ENCODE measurements around the gene CPED1.
"Not testable (repeated sequence)": the region's sequence is repeated elsewhere in the genome, so short reads cannot be mapped to it uniquely, and the experiment has no call there.

CPED1 gene

GRCh38 chr7:121313793-121314676 is 325.5 kb downstream of the CPED1 start:
- H3K4me3 ChIP-seq (ENCODE audit: low read depth, low read length): no peak overlapping the region
- DNase-seq (ENCODE audit: low read depth): peak; percentile 65
- no peak for TF ChIP-seq CTCF (IDR thresholded peaks at IDR 0.05; ENCODE audit: insufficient read depth, low read depth, low read length, missing control alignments)

GRCh38 chr7:121315170-121315569 is 326.7 kb downstream of the CPED1 start:
- not testable (repeated sequence) for H3K4me3 ChIP-seq (ENCODE audit: low read depth, low read length); DNase-seq (ENCODE audit: low read depth)

GRCh38 chr7:121322460-121322859 is 333.9 kb downstream of the CPED1 start:
- TF ChIP-seq CTCF (IDR thresholded peaks at IDR 0.05; ENCODE audit: insufficient read depth, low read depth, low read length, missing control alignments): no peak
- DNase-seq (ENCODE audit: low read depth): no peak
- no peak overlapping the region for H3K4me3 ChIP-seq (ENCODE audit: low read depth, low read length)

GRCh38 chr7:121323515-121324302 is 335.2 kb downstream of the CPED1 start:
- TF ChIP-seq CTCF (IDR thresholded peaks at IDR 0.05; ENCODE audit: insufficient read depth, low read depth, low read length, missing control alignments): no peak
- DNase-seq (ENCODE audit: low read depth): no peak
- no peak overlapping the region for H3K4me3 ChIP-seq (ENCODE audit: low read depth, low read length)

- no peak for TF ChIP-seq CTCF (IDR thresholded peaks at IDR 0.05; ENCODE audit: insufficient read depth, low read depth, low read length, missing control alignments)
- no peak overlapping the region for H3K4me3 ChIP-seq (ENCODE audit: low read depth, low read length)
- DNase-seq (ENCODE audit: low read depth): no peak
Measured at GRCh38 chr7:121327671-121328070, 339.2 kb downstream of the CPED1 start.

GRCh38 chr7:121328508-121329190 is 340.1 kb downstream of the CPED1 start, which contains the start of gene WNT16:
WNT16 (plus strand) TSS chr7:121329000; CDS start chr7:121329293, 293 bp downstream.
- H3K4me3 ChIP-seq (ENCODE audit: low read depth, low read length): peak within 1 kb of the TSS; percentile 31
- DNase-seq (ENCODE audit: low read depth): no peak

More at GRCh38 chr7:121328508-121329190, 340.1 kb downstream of the CPED1 start, which contains the start of gene WNT16:
- no peak for TF ChIP-seq CTCF (IDR thresholded peaks at IDR 0.05; ENCODE audit: insufficient read depth, low read depth, low read length, missing control alignments)
